Sigmoid colon (tissue), 7 donors: Measurements from ENCODE around the gene SNW1. TPM values are rescaled to one million over a fixed set of nuclear protein-coding genes. Genes with fewer than 3 reads are reported as not detected.

Experiments
- DNase-seq: peaks from one replicate; pipeline ENCODE4 v3.0.0-alpha.2; 2019
- H3K27ac ChIP-seq, 4 donors: fragments of 200-600 bp; sonication (generic); one replicate each; pipeline ENCODE4 v1.5.1; 2016 to 2019; ENCODE audit warnings: mild to moderate bottlenecking in 1 of 4
- H3K27me3 ChIP-seq, 3 donors: fragments of 200-600 bp; sonication (generic); one replicate each; pipeline ENCODE4 v1.5.1; 2019; ENCODE audit warnings: mild to moderate bottlenecking in 1 of 3
- H3K36me3 ChIP-seq, 4 donors: fragments of 200-600 bp; sonication (generic); one replicate each; pipeline ENCODE4 v1.5.1; 2016 to 2019
- H3K4me1 ChIP-seq, 4 donors: fragments of 200-600 bp; sonication (generic); one replicate each; pipeline ENCODE4 v1.5.1; 2017 to 2019
- H3K4me3 ChIP-seq, 4 donors: fragments of 200-600 bp; sonication (generic); one replicate each; pipeline ENCODE4 v1.5.1; 2017 to 2019; ENCODE audit warnings: mild to moderate bottlenecking in 2 of 4, moderate library complexity in 1 of 4
- H3K9me3 ChIP-seq, 4 donors: fragments of 200-600 bp in 3 of 4; sonication (generic) in 3 of 4; one replicate each; pipeline versions ENCODE4 v1.5.1 to v1.6.1; 2013 to 2019
- CTCF ChIP-seq, 4 experiments: fragments of 450-650 bp in 3 of 4; fragments of 200-600 bp in 1 of 4; IDR thresholded peaks; one replicate each; pipeline ENCODE4 v1.5.1; 2016 to 2019; ENCODE audit warnings: antibody characterized with exemption in 4 of 4, mild to moderate bottlenecking in 3 of 4, moderate library complexity in 2 of 4
- EP300 ChIP-seq, 4 donors: sonication (generic); formaldehyde crosslinking; IDR thresholded peaks; one replicate each; pipeline ENCODE4 v1.6.1; 2017; ENCODE audit warnings: antibody characterized with exemption in 4 of 4
- POLR2A ChIP-seq, 2 donors: fragments of 450-650 bp; IDR thresholded peaks; one replicate each; pipeline ENCODE4 v1.6.1; 2016; ENCODE audit warnings: antibody characterized with exemption in 2 of 2, mild to moderate bottlenecking in 2 of 2, moderate library complexity in 2 of 2
- POLR2AphosphoS5 ChIP-seq, 4 donors: sonication (generic); formaldehyde crosslinking; IDR thresholded peaks; one replicate each; pipeline ENCODE4 v1.6.1; 2017; ENCODE audit warnings: antibody characterized with exemption in 4 of 4
- WGBS, 2 donors: extraction: QIAGEN DNeasy Blood & Tissue Kit; methylation state at CpG; one replicate each; pipeline ENCODE4 v1.1.7; 2013; 5-methylcytosine and 5-hydroxymethylcytosine counted together
- intact Hi-C: fragments of 100-400 bp; cut with DNase I; formaldehyde crosslinking; loops from one replicate; pipeline ENCODE4 v1.15.1; 2023
- polyA plus RNA-seq, 3 donors: library from polyadenylated mRNA; stranded (reverse); fragments of 200-250 nt; gene quantifications; one replicate each; pipeline ENCODE4 v1.2.3, GENCODE V29; 2013
- total RNA-seq, 4 donors: library from RNA; depleted of rRNA; stranded (reverse); fragments of >200 nt; gene quantifications; one replicate each; pipeline ENCODE4 v1.1.0, GENCODE V29; 2016
- donor health status: healthy with polysubstance abuse.
- donor health status: Bipolar disorder and iron deficiency.
- donor health status: healthy.

The SNW1 gene
- total and polyA plus RNA-seq, 7 donors, result 42.0 to 56.5 (median 49.1) TPM

GRCh38 chr14:77681196-77682157, 79.5 kb downstream of the SNW1 start:
- Histone ChIP-seq H3K4me3 (no peak overlapping the region), H3K27me3 (no peaks in the 10 kb centered on the region), H3K27ac (peak overlapping the region; percentile 28 to 62 (median 52)), H3K9me3 (no peaks in the 10 kb centered on the region), H3K4me1 (peaks cover 0 to 20% (median 17%) of the 10 kb centered on the region in 4 donors), H3K36me3 (peaks cover 0 to 55% (median 2%) of the 10 kb centered on the region in 4 donors)
- no peak for TF ChIP-seq CTCF (IDR thresholded peaks at IDR 0.05)
- peak in 3 of 4 donors; percentile 42 to 66 (median 66) for TF ChIP-seq POLR2AphosphoS5 (IDR thresholded peaks at IDR 0.05)
- intact Hi-C loops, result no loop called here
- whole genome bisulfite sequencing, 2 donors, result 25 to 64% methylated on average over 7 of the region's 7 CpGs
- no peak for DNase-seq

GRCh38 chr14:77674931-77675330, 86.0 kb downstream of the SNW1 start:
- H3K27ac ChIP-seq, result no peak overlapping the region
- H3K36me3 ChIP-seq, result peaks cover 5 to 60% (median 26%) of the 10 kb centered on the region in 4 donors
- H3K27me3 ChIP-seq, result no peaks in the 10 kb centered on the region
- 20 to 73% methylated on average over 8 of the region's 8 CpGs for WGBS, 2 donors
- no peaks in the 10 kb centered on the region for H3K4me1 ChIP-seq
- TF ChIP-seq CTCF (IDR thresholded peaks at IDR 0.05) (no peak), POLR2AphosphoS5 (IDR thresholded peaks at IDR 0.05) (no peak), POLR2A (IDR thresholded peaks at IDR 0.05) (no peak), EP300 (IDR thresholded peaks at IDR 0.05) (no peak)
- DNase-seq, result no peak
- H3K9me3 ChIP-seq, result no peaks in the 10 kb centered on the region
- intact Hi-C loops, result no loop called here
- no peak overlapping the region for H3K4me3 ChIP-seq

- Histone ChIP-seq H3K36me3 (peaks cover 5 to 42% (median 26%) of the 10 kb centered on the region in 4 donors), H3K4me3 (no peak overlapping the region), H3K9me3 (no peaks in the 10 kb centered on the region), H3K4me1 (no peaks in the 10 kb centered on the region), H3K27ac (no peak overlapping the region), H3K27me3 (no peaks in the 10 kb centered on the region)
- intact Hi-C loops, result no loop called here
- TF ChIP-seq POLR2A (IDR thresholded peaks at IDR 0.05) (no peak), CTCF (IDR thresholded peaks at IDR 0.05) (no peak), EP300 (IDR thresholded peaks at IDR 0.05) (no peak), POLR2AphosphoS5 (IDR thresholded peaks at IDR 0.05) (no peak)
- DNase-seq, result no peak
Measured at GRCh38 chr14:77673193-77673592, 87.8 kb downstream of the SNW1 start.

Other genes with a start within 250 kb of the SNW1 start
- 10 to 100 TPM; 12.4 to 16.5 (median 15.5) TPM for gene SPTLC2, start 144.5 kb downstream of the SNW1 start, total RNA-seq
- gene SPTLC2, start 144.5 kb downstream of the SNW1 start, polyA plus RNA-seq, result 10 to 100 TPM in 1 of 3 donors, 1 to 10 TPM in 2; 2.8 to 27.6 (median 3.0) TPM
- gene ALKBH1, start 53.1 kb downstream of the SNW1 start, total RNA-seq, result 10 to 100 TPM in 3 of 4 donors, 1 to 10 TPM in 1; 5.4 to 14.6 (median 10.8) TPM
- 10 to 100 TPM in 1 of 3 donors, 1 to 10 TPM in 2; 7.2 to 11.4 (median 8.8) TPM for gene ALKBH1, start 53.1 kb downstream of the SNW1 start, polyA plus RNA-seq
- gene SLIRP, start 53.1 kb downstream of the SNW1 start, total RNA-seq, result 100 to 1,000 TPM; 152 to 650 (median 375) TPM
- 100 to 1,000 TPM; 375 to 462 (median 387) TPM for gene SLIRP, start 53.1 kb downstream of the SNW1 start, polyA plus RNA-seq
- 10 to 100 TPM in 1 of 4 donors, 1 to 10 TPM in 3; 4.6 to 19.4 (median 5.8) TPM for gene ADCK1, start 39.0 kb upstream of the SNW1 start, total RNA-seq
- 1 to 10 TPM; 3.5 to 9.9 (median 3.6) TPM for gene ADCK1, start 39.0 kb upstream of the SNW1 start, polyA plus RNA-seq